IMR-90 (cell line): ENCODE results near the gene PMS1. TPM values are rescaled to one million over a fixed set of nuclear protein-coding genes. Genes with fewer than 3 reads are reported as not detected.

Source experiments
- ATAC-seq: fragments of 200-7000 bp; cut with Tn5 transposase; 2 replicates; pipeline ENCODE4 v1.9.1; 2020; ENCODE audit warnings: low read depth, mild to moderate bottlenecking, moderate library complexity
- BruUV-seq: library from RNA; stranded (reverse); fragments of 400-500 nt; replicated peaks from 2 replicates; lab custom pipeline; 2021; lab: Mats Ljungman, UMichigan
- CTCF ChIA-PET: fragments of 300-600 bp; formaldehyde crosslinking; extraction: SDS; loops from one replicate; lab custom pipeline; 2021; ENCODE audit warnings: antibody characterized with exemption; lab: Yijun Ruan, JAX
- POLR2A ChIA-PET: fragments of 300-600 bp; sonication (Branson Sonifier 250); formaldehyde crosslinking; loops from one replicate; lab custom pipeline; 2022; ENCODE audit warnings: antibody characterized with exemption; ENCODE audit not compliant: unreplicated experiment; lab: Charles Lee
- DNase-seq: peaks from one replicate; pipeline ENCODE4 v3.0.0; 2013
- H2AFZ ChIP-seq: replicated peaks from 2 replicates; pipeline ENCODE3; 2013; ENCODE audit warnings: low read length, mild to moderate bottlenecking; ENCODE audit not compliant: poor library complexity
- H2AK5ac ChIP-seq: 2 replicates; pipeline ENCODE4 v1.6.1; 2013; ENCODE audit warnings: low read depth, low read length, inconsistent platforms
- H2AK9ac ChIP-seq: replicated peaks from 2 replicates; pipeline ENCODE3; 2013; ENCODE audit warnings: mild to moderate bottlenecking, low read depth, low read length, moderate library complexity; ENCODE audit not compliant: poor library complexity
- H2BK120ac ChIP-seq: 2 replicates; pipeline ENCODE4 v1.6.1; 2013; ENCODE audit warnings: low read depth, low read length, inconsistent platforms
- H2BK15ac ChIP-seq: 3 replicates; pipeline ENCODE4 v1.6.1; 2013; ENCODE audit warnings: low read depth, low read length, inconsistent platforms
- H2BK20ac ChIP-seq: 2 replicates; pipeline ENCODE4 v1.6.1; 2013; ENCODE audit warnings: low read depth, mild to moderate bottlenecking, inconsistent platforms, low read length, moderate library complexity
- H2BK5ac ChIP-seq: 2 replicates; pipeline ENCODE4 v1.6.1; 2013; ENCODE audit warnings: mild to moderate bottlenecking, low read depth, low read length, inconsistent platforms; ENCODE audit not compliant: poor library complexity, severe bottlenecking
- H3K14ac ChIP-seq: replicated peaks from 2 replicates; pipeline ENCODE4 v1.6.1; 2013; ENCODE audit warnings: low read depth, low read length, inconsistent platforms
- H3K18ac ChIP-seq: 2 replicates; pipeline ENCODE4 v1.6.1; 2013; ENCODE audit warnings: low read depth, low read length, control low read depth
- H3K23ac ChIP-seq: 2 replicates; pipeline ENCODE4 v1.6.1; 2013; ENCODE audit warnings: low read depth, low read length, inconsistent platforms
- H3K27ac ChIP-seq: 2 replicates; pipeline ENCODE4 v1.5.1; 2013; ENCODE audit warnings: mild to moderate bottlenecking, control low read depth, low read length; ENCODE audit not compliant: insufficient read depth
- H3K27me3 ChIP-seq: 2 replicates; pipeline ENCODE4 v1.6.1; 2013; ENCODE audit warnings: low read length; ENCODE audit not compliant: control insufficient read depth, insufficient read depth
- H3K36me3 ChIP-seq: 2 replicates; pipeline ENCODE4 v1.6.1; 2013; ENCODE audit warnings: low read length, mixed read lengths; ENCODE audit not compliant: control insufficient read depth, insufficient read depth
- H3K4ac ChIP-seq: 2 replicates; pipeline ENCODE4 v1.6.1; 2013; ENCODE audit warnings: low read depth, low read length, inconsistent platforms
- H3K4me1 ChIP-seq: 2 replicates; pipeline ENCODE4 v1.6.1; 2013; ENCODE audit warnings: low read length, mixed read lengths; ENCODE audit not compliant: control insufficient read depth, insufficient read depth
- H3K4me2 ChIP-seq: 2 replicates; pipeline ENCODE4 v1.6.1; 2013; ENCODE audit warnings: low read depth, mild to moderate bottlenecking, control low read depth, low read length, moderate library complexity
- H3K4me3 ChIP-seq: 2 replicates; pipeline ENCODE4 v1.5.1; 2013; ENCODE audit warnings: low read depth, mild to moderate bottlenecking, control low read depth, low read length, moderate library complexity; ENCODE audit not compliant: insufficient read depth
- H3K56ac ChIP-seq: 2 replicates; pipeline ENCODE4 v1.6.1; 2013; ENCODE audit warnings: low read length, inconsistent platforms; ENCODE audit not compliant: insufficient read depth; ENCODE audit errors: extremely low read depth
- H3K79me1 ChIP-seq, 2 experiments: 2 replicates each; pipeline ENCODE4 v1.6.1; 2013; ENCODE audit warnings: low read length in 2 of 2, inconsistent platforms in 1 of 2, low read depth in 1 of 2
- H3K9ac ChIP-seq: 2 replicates; pipeline ENCODE4 v1.6.1; 2013; ENCODE audit warnings: low read depth, low read length, control low read depth
- H3K9me1 ChIP-seq: 2 replicates; pipeline ENCODE4 v1.6.1; 2013; ENCODE audit warnings: low read length, inconsistent platforms; ENCODE audit not compliant: insufficient read depth
- H3K9me3 ChIP-seq: 2 replicates; pipeline ENCODE4 v1.6.1; 2013; ENCODE audit warnings: low read length; ENCODE audit not compliant: control insufficient read depth, insufficient read depth
- H4K20me1 ChIP-seq: 2 replicates; pipeline ENCODE4 v1.6.1; 2013; ENCODE audit warnings: low read length, inconsistent platforms; ENCODE audit not compliant: insufficient read depth
- H4K5ac ChIP-seq: 2 replicates; pipeline ENCODE4 v1.6.1; 2013; ENCODE audit warnings: mild to moderate bottlenecking, low read depth, low read length, control low read depth
- H4K8ac ChIP-seq, 2 experiments: 2 replicates each; pipeline ENCODE4 v1.6.1; 2013; ENCODE audit warnings: low read depth in 2 of 2, low read length in 2 of 2, control low read depth in 1 of 2, inconsistent platforms in 1 of 2
- H4K91ac ChIP-seq: 2 replicates; pipeline ENCODE4 v1.6.1; 2013; ENCODE audit warnings: low read depth, low read length, inconsistent platforms; ENCODE audit not compliant: insufficient read depth
- WGBS, 2 experiments: methylation state at CpG; one replicate each; pipeline versions ENCODE4 v1.1.5 to v1.1.7; 2013; ENCODE audit warnings: missing lambda C conversion rate in 2 of 2; ENCODE audit not compliant: insufficient read length in 1 of 2; ENCODE audit errors: extremely low coverage in 2 of 2; 5-methylcytosine and 5-hydroxymethylcytosine counted together
- dilution Hi-C: fragments of 300-500 bp; cut with HindIII; formaldehyde crosslinking; loops from one replicate; pipeline ENCODE4 v1.14.3; 2018; ENCODE audit warnings: low sequenced_read_pairs; ENCODE audit not compliant: unreplicated experiment
- in situ Hi-C: fragments of 300-500 bp; cut with MboI; formaldehyde crosslinking; loops from 3 replicates; pipeline ENCODE4 v1.14.3; 2019; ENCODE audit warnings: low sequenced_read_pairs, inconsistent platforms, mixed read lengths
- intact Hi-C: fragments of 100-400 bp; cut with micrococcal nuclease; formaldehyde crosslinking; loops from 2 replicates; pipeline ENCODE4 v1.10.0; 2022
- polyA plus RNA-seq, 3 experiments: library from polyadenylated mRNA; depleted of rRNA; stranded (reverse); fragments of >200 nt; gene quantifications; 2 replicates each; pipeline ENCODE4 v1.2.3, GENCODE V29; 2012; ENCODE audit warnings: low replicate concordance in 1 of 3
- total RNA-seq: library from RNA; depleted of rRNA; stranded (reverse); fragments of >200 nt; gene quantifications from 2 replicates; pipeline ENCODE4 v1.2.3, GENCODE V29; 2012
- TF ChIP-seq, protein P1 (sequence below): fragments of 150-350 bp; IDR thresholded peaks from 2 replicates; pipeline ENCODE4 v1.6.1; 2016; ENCODE audit warnings: low read depth, mild to moderate bottlenecking, low read length, moderate library complexity, borderline replicate concordance

The PMS1 gene
- total and polyA plus RNA-seq, 2 of the 4 experiments (the other 2 are of a cell fraction), result 8.1 to 10.6 TPM

DNA sequence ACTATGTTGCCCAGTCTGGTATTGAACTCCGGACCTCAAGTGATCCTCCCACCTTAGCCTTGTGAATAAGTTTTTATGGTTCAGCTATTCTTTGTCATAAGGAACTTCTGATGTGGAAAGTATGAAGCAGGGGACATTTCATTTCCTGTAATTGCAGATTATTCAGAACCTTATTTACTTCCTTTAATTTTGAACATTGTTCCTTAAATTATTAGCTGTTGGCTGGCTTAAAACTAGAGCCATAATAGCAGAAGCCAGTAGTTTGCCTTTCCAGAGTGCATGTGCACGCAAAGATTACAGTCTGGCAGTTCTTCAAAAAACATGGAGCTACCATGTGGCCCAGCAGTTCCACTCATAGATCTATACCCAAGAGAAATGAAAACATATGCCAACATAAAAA is 53.1 kb downstream of the PMS1 start:
- no peak overlapping the region for H4K5ac ChIP-seq
- BruUV-seq, result no TSS peak
- H4K20me1 ChIP-seq, result no peaks in the 10 kb centered on the region
- CTCF ChIA-PET, result no interaction called here
- in situ Hi-C loops (no loop called here), intact Hi-C loops (no loop called here), dilution Hi-C loops (no loop called here)
- H2BK5ac ChIP-seq, result no peak overlapping the region
- 0 out of 4 replicates have a peak overlapping the region, but pooled peaks of 1 of the 2 experiments have one; percentile 0 for H4K8ac ChIP-seq
- no peak overlapping the region for H2AK5ac ChIP-seq
- POLR2A ChIA-PET, result no interaction called here
- H2BK15ac ChIP-seq, result no peak overlapping the region
- no peaks in the 10 kb centered on the region for H3K9me1 ChIP-seq
- no CpG with 5 or more reads among the region's 2 CpGs for WGBS, 2 experiments
- H2AFZ ChIP-seq, result no peak overlapping the region
- no peak overlapping the region for H2BK20ac ChIP-seq
- peaks cover 0 to 5% of the 10 kb centered on the region in 2 experiments; a peak in 2 of 4 replicates for H3K79me1 ChIP-seq
- TF ChIP-seq, protein P1, sequence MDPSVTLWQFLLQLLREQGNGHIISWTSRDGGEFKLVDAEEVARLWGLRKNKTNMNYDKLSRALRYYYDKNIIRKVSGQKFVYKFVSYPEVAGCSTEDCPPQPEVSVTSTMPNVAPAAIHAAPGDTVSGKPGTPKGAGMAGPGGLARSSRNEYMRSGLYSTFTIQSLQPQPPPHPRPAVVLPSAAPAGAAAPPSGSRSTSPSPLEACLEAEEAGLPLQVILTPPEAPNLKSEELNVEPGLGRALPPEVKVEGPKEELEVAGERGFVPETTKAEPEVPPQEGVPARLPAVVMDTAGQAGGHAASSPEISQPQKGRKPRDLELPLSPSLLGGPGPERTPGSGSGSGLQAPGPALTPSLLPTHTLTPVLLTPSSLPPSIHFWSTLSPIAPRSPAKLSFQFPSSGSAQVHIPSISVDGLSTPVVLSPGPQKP, result no peak
- no peak overlapping the region for H3K4ac ChIP-seq
- ATAC-seq, result no peak
- H3K27me3 ChIP-seq, result no peaks in the 10 kb centered on the region
- DNase-seq, result no peak
- no peak overlapping the region for H3K4me3 ChIP-seq
- no peaks in the 10 kb centered on the region for H3K36me3 ChIP-seq
- no peak overlapping the region for H4K91ac ChIP-seq
- H3K56ac ChIP-seq, result no peak overlapping the region
- H2AK9ac ChIP-seq, result no peak overlapping the region
- no peak overlapping the region for H3K9ac ChIP-seq
- H3K4me2 ChIP-seq, result no peak overlapping the region
- H3K9me3 ChIP-seq, result no peaks in the 10 kb centered on the region
- 0 out of 2 replicates have a peak, but pooled peaks cover 2% of the 10 kb centered on the region for H3K4me1 ChIP-seq
- no peak overlapping the region for H2BK120ac ChIP-seq
- H3K27ac ChIP-seq, result no peak overlapping the region
- H3K23ac ChIP-seq, result no peak overlapping the region
- no peak overlapping the region for H3K18ac ChIP-seq
- no peak overlapping the region for H3K14ac ChIP-seq
